Measurements from ENCODE around the gene PLCB3.
"Not testable (repeated sequence)": the region's sequence is repeated elsewhere in the genome, so short reads cannot be mapped to it uniquely, and the experiment has no call there.

The PLCB3 gene

DNA sequence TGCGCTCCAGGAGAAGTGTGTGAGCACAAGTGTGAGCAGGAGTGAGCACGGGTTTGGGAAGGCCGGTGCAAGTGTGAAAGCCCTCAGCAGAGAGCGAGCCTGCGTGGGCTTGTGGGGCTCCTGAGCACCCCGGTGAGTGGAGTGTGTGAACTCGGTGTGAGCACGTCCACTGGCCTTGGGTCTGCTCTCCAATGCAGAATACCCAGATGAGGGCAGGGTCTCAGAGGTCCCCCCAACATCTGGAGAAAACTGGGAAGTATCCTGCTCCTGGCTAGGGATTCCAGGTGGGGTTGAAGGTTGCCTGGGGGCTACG is 55.2 kb downstream of the PLCB3 start:
- no peak for DNase-seq

DNA sequence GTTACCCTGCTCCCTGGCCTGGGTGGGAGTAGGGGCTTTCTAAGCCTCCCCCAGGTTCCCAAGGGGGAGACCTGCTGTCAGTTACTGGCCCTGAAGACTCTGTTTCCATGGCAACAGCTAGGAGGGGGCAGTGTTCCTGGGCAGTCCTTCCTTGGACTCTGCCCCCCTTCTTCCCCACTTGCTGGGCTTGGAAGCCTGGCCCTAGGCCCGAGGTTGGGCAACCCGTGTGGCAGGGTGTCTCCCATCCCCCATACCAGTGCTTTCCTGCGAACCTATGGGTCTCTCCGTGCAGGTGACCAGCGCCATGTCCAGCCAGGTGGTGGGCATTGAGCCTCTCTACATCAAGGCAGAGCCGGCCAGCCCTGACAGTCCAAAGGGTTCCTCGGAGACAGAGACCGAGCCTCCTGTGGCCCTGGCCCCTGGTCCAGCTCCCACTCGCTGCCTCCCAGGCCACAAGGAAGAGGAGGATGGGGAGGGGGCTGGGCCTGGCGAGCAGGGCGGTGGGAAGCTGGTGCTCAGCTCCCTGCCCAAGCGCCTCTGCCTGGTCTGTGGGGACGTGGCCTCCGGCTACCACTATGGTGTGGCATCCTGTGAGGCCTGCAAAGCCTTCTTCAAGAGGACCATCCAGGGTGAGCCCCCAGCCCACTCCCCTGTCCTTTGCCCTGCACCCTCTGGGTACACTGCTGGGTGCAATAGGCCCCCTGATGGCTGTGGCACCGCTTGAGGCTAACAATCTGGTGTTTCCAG is 55.7 kb downstream of the PLCB3 start:
- DNase-seq = no peak

GRCh38 chr11:64307795-64308194 is 56.5 kb downstream of the PLCB3 start:
- not testable (repeated sequence) for DNase-seq

- DNase-seq = no peak
Measured at GRCh38 chr11:64312947-64313346, 61.6 kb downstream of the PLCB3 start.

GRCh38 chr11:64313491-64314145 is 62.3 kb downstream of the PLCB3 start:
- no peak for DNase-seq

DNA sequence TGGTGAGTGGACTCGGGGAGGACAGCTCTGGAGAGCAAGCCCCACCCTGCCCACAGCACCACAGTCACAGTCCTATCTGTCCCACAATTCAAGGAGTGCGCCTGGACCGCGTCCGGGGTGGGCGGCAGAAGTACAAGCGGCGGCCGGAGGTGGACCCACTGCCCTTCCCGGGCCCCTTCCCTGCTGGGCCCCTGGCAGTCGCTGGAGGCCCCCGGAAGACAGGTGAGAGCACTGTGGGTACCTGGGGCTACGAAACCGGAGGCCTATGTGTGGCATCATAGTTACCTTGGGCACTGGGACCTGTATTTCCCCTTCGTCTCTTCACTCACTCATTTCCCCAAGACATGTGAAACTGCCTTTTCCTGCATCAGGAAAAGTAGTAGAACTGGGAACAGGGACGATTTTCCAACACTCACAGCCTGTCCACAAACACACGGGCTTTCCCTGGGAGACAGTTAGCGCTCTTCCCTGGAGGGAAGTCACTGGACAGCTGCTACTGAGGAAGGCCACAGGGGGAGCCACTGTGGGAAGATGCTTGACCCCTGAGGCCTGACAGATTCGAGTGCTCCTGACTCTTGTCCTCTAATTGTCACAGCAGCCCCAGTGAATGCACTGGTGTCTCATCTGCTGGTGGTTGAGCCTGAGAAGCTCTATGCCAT is 62.9 kb downstream of the PLCB3 start:
- no peak for DNase-seq

- no peak for DNase-seq
Measured at GRCh38 chr11:64314805-64315561, 63.7 kb downstream of the PLCB3 start.

DNA sequence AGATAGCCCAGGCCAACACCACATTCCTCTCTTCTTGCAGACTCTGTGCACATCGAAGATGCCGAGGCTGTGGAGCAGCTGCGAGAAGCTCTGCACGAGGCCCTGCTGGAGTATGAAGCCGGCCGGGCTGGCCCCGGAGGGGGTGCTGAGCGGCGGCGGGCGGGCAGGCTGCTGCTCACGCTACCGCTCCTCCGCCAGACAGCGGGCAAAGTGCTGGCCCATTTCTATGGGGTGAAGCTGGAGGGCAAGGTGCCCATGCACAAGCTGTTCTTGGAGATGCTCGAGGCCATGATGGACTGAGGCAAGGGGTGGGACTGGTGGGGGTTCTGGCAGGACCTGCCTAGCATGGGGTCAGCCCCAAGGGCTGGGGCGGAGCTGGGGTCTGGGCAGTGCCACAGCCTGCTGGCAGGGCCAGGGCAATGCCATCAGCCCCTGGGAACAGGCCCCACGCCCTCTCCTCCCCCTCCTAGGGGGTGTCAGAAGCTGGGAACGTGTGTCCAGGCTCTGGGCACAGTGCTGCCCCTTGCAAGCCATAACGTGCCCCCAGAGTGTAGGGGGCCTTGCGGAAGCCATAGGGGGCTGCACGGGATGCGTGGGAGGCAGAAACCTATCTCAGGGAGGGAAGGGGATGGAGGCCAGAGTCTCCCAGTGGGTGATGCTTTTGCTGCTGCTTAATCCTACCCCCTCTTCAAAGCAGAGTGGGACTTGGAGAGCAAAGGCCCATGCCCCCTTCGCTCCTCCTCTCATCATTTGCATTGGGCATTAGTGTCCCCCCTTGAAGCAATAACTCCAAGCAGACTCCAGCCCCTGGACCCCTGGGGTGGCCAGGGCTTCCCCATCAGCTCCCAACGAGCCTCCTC is 64.6 kb downstream of the PLCB3 start:
- DNase-seq = not testable (repeated sequence)

- DNase-seq = peak; percentile 54
Measured at GRCh38 chr11:64316672-64317324, 65.5 kb downstream of the PLCB3 start.

DNA sequence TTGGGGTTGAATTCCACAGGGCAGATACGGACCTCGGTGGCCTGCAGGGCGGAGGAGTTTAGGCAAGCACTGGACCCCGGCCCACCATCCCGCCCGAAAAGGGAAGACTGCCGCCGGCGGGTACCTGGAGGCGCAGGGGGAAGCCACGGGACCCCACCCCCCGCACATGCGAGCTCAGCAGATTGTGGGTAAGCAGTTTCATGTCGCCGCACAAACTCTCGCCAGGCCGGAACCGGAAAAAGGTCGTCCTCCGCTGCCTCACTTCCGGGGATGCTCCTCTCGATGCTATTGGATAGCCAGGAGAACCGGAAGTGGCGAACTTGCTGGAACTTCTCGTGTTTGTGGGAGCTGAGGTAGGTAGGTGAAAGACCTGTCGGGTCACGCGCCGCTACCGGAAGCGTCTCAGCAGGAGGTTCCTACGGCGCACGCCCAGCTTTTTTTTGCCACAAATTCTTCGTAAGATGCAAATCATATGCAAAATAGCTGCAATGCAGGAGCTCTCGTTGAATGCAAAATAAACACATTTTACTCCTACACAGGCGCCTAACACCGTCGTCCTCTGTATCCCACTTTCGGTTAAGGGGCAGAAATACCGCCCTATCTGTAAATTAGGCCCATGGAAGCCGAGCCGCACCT is 66.1 kb downstream of the PLCB3 start, which contains the start of gene TRMT112:
TRMT112 (minus strand) TSS at position 235 of the 636 bp plus-strand sequence; CDS start at position 202, 33 bp downstream.
- DNase-seq = peak; percentile 99

GRCh38 chr11:64317961-64318765 is 66.8 kb downstream of the PLCB3 start, which contains the start of gene PRDX5:
Gene PRDX5, plus strand, starts transcription at chr11:64318121. Its CDS starts 95 bp downstream, at chr11:64318216.
- peak; percentile 97 for DNase-seq

All from NCI-H345 (cell line).